ENCODE measurements around the gene PIBF1. TPM values are rescaled to one million over a fixed set of nuclear protein-coding genes. Genes with fewer than 3 reads are reported as not detected.
"Not testable (repeated sequence)": the region's sequence is repeated elsewhere in the genome, so short reads cannot be mapped to it uniquely, and the experiment has no call there.

Gene PIBF1
- total RNA-seq, 8 experiments from 2014 or later = 15.7 to 39.3 (median 23.6) TPM

DNA sequence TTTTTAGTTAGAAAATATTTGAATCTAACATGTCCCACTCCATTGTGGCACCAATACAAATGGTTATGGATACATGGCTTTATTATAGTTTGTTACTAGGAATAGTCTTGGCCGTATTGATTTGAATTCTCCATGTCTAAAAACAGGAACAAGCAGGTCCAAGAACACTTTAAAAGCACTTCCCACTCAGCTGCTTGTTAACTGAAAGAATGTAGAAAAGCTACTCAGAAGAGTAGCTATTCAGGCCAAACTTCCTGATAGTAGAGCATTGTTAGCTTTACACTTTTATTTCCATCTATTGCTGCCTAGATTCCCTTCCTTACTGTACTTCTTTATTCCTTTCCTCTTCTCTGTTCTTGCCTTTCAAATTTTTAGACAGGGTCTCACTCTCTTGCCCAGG lies 6.9 kb downstream of the PIBF1 start:
- WGBS, 10 experiments = 80 to 100% (median 100%) methylated on average over 1 of the region's 1 CpG; no CpG with 5 or more reads in 2 of the 10 experiments
- H3K4me1 ChIP-seq (replicated peaks in 1 of 2) = peaks cover 6 to 10% of the 10 kb centered on the region in 2 donors
- ATAC-seq (replicated peaks in 6 of 8) = no peak
- H3K27ac ChIP-seq = no peak overlapping the region
- H3K4me3 ChIP-seq = no peak overlapping the region
- in situ Hi-C loops (cut with MboI; ENCODE audit: low pct_unique_long_range_greater_than_20kb in 2 of 9, low sequenced_read_pairs in 9 of 9, unreplicated experiment in 9 of 9) = no loop called here

DNA sequence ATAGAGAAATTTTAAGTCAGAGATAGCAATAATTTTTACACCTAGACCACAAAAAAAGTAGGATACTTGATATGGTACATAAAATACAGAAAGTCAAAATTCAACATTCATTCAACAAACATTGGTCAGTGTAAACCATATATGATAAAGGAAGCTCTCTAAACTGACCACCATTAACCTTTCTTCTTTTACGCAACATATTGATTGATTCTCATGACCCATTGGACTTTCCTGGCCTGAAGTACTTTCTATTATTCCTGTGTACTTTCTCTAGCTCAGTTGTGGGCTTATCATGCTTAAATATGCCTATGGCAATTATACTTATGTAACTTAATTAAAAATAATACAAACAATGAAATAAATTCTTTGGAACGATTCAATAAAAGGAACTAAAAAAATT lies 10.7 kb downstream of the PIBF1 start:
- H3K4me3 ChIP-seq = no peak overlapping the region
- in situ Hi-C loops (cut with MboI; ENCODE audit: low pct_unique_long_range_greater_than_20kb in 2 of 9, low sequenced_read_pairs in 9 of 9, unreplicated experiment in 9 of 9) = no loop called here
- no peak for ATAC-seq (replicated peaks in 6 of 8)
- no peaks in the 10 kb centered on the region for H3K4me1 ChIP-seq (replicated peaks in 1 of 2)
- no peak overlapping the region for H3K27ac ChIP-seq
- WGBS, 10 experiments = 67 to 100% (median 98%) methylated on average over 1 to 2 of the region's 2 CpGs

DNA sequence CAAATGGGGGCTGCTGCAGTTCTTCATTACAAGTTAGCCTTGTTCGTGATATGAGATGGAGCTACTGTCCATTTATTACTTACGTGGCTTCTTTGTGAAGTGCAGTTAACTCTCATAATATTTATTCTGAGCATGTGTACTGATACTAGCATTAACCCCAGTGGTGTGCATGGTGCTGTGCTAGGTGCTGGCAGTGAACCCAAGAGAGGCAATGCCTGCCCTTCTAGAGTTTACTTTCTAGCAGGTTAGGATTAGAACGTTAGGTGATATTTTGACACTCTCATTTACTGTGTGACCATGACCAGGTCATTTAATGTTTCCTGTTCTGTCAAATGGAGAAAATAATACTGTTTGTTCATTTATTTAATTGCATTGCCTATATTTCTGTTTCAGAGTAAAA lies 16.9 kb downstream of the PIBF1 start:
- H3K27ac ChIP-seq = no peak overlapping the region
- WGBS, 10 experiments = 29 to 100% (median 67%) methylated on average over 1 to 3 of the region's 3 CpGs; no CpG with 5 or more reads in 1 of the 10 experiments
- in situ Hi-C loops (cut with MboI; ENCODE audit: low pct_unique_long_range_greater_than_20kb in 2 of 9, low sequenced_read_pairs in 9 of 9, unreplicated experiment in 9 of 9) = no loop called here
- no peak overlapping the region for H3K4me3 ChIP-seq
- no peaks in the 10 kb centered on the region for H3K4me1 ChIP-seq (replicated peaks in 1 of 2)
- ATAC-seq (replicated peaks in 6 of 8) = no peak

DNA sequence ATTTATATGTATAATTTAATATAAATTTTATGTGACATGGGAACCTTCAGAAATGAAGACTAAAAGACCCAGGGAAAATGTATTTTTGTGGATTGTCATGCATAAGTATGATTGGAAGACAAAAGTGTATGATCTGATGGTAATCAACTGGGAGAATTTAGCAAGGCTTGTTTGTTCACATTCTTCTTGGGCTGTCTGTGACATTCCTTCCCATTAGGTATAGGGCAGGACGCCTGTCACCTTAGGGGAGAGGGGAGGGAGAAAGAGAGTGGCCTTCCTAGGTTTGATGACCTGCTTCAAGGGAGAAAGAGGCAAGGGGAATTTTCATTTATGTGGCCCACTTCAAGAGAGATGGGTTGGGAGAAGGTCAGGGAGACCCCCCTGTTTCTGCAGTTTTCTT lies 22.4 kb downstream of the PIBF1 start:
- H3K4me3 ChIP-seq = no peak overlapping the region
- in situ Hi-C loops (cut with MboI; ENCODE audit: low pct_unique_long_range_greater_than_20kb in 2 of 9, low sequenced_read_pairs in 9 of 9, unreplicated experiment in 9 of 9) = loop anchor here in 4 of 9 experiments (25.0 kb wide), 2 partner anchors 883 to 908 kb away; no protein-coding TSS in a partner anchor
- no peaks in the 10 kb centered on the region for H3K4me1 ChIP-seq (replicated peaks in 1 of 2)
- ATAC-seq (replicated peaks in 6 of 8) = no peak
- H3K27ac ChIP-seq = no peak overlapping the region
- WGBS, 10 experiments = 100% methylated on average over 1 of the region's 1 CpG; no CpG with 5 or more reads in 8 of the 10 experiments

DNA sequence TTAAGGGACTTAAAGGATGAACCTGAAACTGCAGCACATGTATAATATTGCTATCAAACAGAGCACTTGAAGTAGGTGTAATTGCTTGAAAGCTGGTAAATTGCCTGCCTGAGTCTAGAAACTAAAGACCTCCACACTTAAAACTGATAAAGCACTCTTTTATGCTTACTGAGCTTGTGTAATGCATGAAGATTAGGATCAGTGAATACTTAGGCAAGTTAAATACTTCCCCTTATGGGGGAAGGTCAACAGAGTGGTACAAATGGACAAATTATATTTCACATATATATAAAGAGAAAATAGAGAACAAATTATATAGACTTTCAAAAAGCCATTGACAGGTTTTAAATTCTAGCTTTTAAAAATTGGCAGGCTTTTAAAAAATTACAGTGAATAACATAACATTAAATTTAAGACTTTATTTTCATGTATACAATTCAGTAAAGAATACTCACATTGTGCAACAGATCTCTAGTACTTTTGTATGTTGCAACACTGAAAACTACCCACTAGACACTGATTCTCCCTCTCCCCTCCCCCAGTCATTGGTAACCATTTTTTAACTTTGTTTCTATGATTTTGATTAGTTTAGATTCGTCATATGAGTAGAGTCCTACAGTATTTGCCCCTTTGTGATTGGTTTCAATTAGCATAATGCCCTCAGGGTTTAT lies 23.9 kb downstream of the PIBF1 start:
- H3K4me1 ChIP-seq (replicated peaks in 1 of 2) = no peaks in the 10 kb centered on the region
- in situ Hi-C loops (cut with MboI; ENCODE audit: low pct_unique_long_range_greater_than_20kb in 2 of 9, low sequenced_read_pairs in 9 of 9, unreplicated experiment in 9 of 9) = loop anchor here in 4 of 9 experiments (25.0 kb wide), 2 partner anchors 881 to 906 kb away; no protein-coding TSS in a partner anchor
- no peak overlapping the region for H3K27ac ChIP-seq
- no peak overlapping the region for H3K4me3 ChIP-seq
- ATAC-seq (replicated peaks in 6 of 8) = no peak
- 80 to 100% (median 100%) methylated on average over 1 of the region's 1 CpG; no CpG with 5 or more reads in 1 of the 10 experiments for WGBS, 10 experiments

DNA sequence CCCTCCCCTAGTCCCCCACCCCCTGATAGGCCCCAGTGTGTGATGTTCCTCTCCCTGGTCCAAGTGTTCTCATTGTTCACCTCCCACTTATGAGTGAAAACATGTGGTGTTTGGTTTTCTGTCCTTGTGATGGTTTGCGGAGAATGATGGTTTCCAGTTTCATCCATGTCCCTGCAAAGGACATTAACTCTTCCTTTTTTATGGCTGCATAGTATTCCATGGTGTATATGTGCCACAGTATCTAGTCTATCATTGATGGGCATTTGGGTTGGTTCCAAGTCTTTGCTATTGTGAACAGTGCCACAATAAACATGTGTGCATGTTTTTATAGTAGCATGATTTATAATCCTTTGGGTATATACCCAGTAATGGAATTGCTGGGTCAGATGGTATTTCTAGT lies 24.6 kb downstream of the PIBF1 start:
- not testable (repeated sequence) for H3K4me3 ChIP-seq; H3K4me1 ChIP-seq (replicated peaks in 1 of 2); H3K27ac ChIP-seq; ATAC-seq (replicated peaks in 6 of 8)
- WGBS, 10 experiments = 83 to 100% (median 100%) methylated on average over 1 of the region's 1 CpG; no CpG with 5 or more reads in 7 of the 10 experiments
- in situ Hi-C loops (cut with MboI; ENCODE audit: low pct_unique_long_range_greater_than_20kb in 2 of 9, low sequenced_read_pairs in 9 of 9, unreplicated experiment in 9 of 9) = loop anchor here in 4 of 9 experiments (25.0 kb wide), 2 partner anchors 881 to 906 kb away; no protein-coding TSS in a partner anchor

DNA sequence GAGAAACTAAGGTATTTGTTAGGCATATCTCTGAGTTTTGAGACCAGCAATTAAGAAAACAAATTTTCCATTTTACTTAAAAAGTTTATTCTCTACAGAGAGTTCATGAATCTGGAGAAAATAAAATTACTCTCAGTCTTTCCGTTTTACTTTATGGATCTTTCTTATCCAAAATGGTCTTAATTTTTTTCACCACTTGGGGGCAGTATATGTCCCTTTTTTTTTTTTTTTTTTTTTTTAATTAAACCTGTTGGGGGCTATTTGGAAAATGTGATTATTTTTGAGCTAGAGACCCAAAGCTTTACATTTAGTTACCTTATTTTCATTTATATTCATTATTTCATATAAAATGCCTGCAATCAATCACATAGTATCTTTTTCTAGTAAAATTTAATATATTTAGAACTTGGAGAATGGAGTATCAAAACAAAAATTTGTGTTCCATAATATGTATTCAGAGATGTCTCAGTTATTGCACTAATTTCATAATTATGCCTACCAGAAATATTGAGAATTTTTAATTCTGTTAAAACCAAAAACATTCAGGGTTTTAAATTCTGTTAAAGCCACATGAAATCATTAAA lies 27.1 kb downstream of the PIBF1 start:
- Histone ChIP-seq H3K27ac (no peak overlapping the region), H3K4me3 (no peak overlapping the region), H3K4me1 (replicated peaks in 1 of 2) (no peaks in the 10 kb centered on the region)
- in situ Hi-C loops (cut with MboI; ENCODE audit: low pct_unique_long_range_greater_than_20kb in 2 of 9, low sequenced_read_pairs in 9 of 9, unreplicated experiment in 9 of 9) = loop anchor here in 4 of 9 experiments (25.0 kb wide), 2 partner anchors 878 to 903 kb away; no protein-coding TSS in a partner anchor
- 0 to 71% (median 25%) methylated on average over 1 of the region's 1 CpG; no CpG with 5 or more reads in 1 of the 10 experiments for WGBS, 10 experiments
- no peak for ATAC-seq (replicated peaks in 6 of 8)

DNA sequence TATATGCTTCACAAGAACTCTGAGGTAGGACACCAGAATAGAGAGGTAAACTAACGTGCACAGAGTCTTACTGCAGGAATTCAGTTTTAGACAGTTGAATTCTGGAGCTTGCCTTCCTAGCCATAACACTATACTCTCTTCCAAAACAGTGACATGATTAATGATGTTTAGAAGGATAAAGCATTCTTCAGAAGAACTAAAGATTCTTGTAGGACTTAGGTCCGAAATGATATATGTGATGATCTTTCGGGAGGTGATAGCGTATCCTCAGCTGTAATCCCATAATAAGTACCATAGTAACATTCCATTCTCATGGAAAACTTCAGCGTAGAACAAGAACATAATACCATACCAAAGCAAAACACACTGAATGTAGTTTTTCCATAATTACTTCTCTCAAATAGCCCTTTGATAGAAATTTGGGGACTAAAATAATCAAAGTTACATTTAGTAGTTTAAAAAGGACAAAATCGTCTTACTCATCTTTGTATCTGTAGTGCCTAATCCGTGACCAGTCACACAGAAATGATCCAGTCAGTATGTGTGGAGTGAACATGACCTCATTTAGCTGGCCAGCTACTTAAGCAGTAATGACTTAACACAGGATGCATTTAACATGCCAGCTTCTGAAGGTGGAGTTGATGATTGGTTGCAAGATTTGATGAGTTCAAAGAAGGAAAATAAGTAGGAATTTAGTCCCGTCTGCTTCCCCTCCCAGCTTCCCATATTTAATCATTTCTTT lies 38.4 kb downstream of the PIBF1 start:
- 75 to 100% (median 92%) methylated on average over 3 to 8 of the region's 8 CpGs; no CpG with 5 or more reads in 1 of the 10 experiments for WGBS, 10 experiments
- H3K4me3 ChIP-seq = no peak overlapping the region
- peak in 3 of 8 experiments; percentile 56 to 80 (median 70) for ATAC-seq (replicated peaks in 6 of 8)
- H3K27ac ChIP-seq = no peak overlapping the region
- no peaks in the 10 kb centered on the region for H3K4me1 ChIP-seq (replicated peaks in 1 of 2)
- in situ Hi-C loops (cut with MboI; ENCODE audit: low pct_unique_long_range_greater_than_20kb in 2 of 9, low sequenced_read_pairs in 9 of 9, unreplicated experiment in 9 of 9) = loop anchor here in 4 of 9 experiments (25.0 kb wide), 2 partner anchors 867 to 892 kb away; no protein-coding TSS in a partner anchor

DNA sequence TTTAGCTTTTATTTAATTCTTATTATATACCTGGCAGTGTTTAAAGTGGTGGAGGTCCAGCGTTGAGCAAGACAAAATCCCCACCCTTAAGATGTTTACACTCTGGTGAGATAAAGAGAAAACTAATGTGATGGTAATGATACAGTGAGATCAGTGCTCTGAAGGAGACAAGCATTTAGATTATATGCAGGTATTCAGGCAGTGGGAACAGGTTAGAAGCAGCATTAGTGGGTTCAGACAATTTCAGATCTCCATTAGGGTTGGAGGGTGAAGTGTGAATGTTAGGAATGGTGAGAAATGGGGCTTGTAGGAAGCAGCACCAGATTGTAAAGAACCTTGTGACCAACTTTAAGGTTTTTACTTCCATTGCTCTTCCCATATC lies 39.0 kb downstream of the PIBF1 start:
- Histone ChIP-seq H3K4me3 (no peak overlapping the region), H3K4me1 (replicated peaks in 1 of 2) (no peaks in the 10 kb centered on the region), H3K27ac (no peak overlapping the region)
- WGBS, 10 experiments = 17 to 100% (median 75%) methylated on average over 1 of the region's 1 CpG; no CpG with 5 or more reads in 4 of the 10 experiments
- peak in 1 of 8 experiments; percentile 24 for ATAC-seq (replicated peaks in 6 of 8)
- in situ Hi-C loops (cut with MboI; ENCODE audit: low pct_unique_long_range_greater_than_20kb in 2 of 9, low sequenced_read_pairs in 9 of 9, unreplicated experiment in 9 of 9) = loop anchor here in 4 of 9 experiments (25.0 kb wide), 2 partner anchors 866 to 891 kb away; no protein-coding TSS in a partner anchor

DNA sequence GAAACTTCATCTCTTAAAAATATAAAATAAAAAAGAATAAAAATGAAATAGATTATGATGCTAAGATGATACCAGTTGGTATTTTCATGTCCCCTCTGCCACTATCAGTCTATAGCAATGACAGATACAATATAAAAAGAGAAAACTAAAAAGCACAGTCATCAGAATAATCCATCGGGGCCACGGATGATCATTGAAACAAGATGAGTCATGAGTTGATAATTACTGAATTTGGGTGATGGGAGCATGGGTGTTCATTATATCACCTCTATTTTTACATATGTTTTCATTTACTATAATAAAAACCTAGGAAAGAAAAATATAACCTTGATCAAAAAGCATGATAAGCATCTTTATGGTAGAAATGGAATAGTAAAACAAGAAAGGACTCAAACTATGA lies 41.1 kb downstream of the PIBF1 start:
- in situ Hi-C loops (cut with MboI; ENCODE audit: low pct_unique_long_range_greater_than_20kb in 2 of 9, low sequenced_read_pairs in 9 of 9, unreplicated experiment in 9 of 9) = loop anchor here in 4 of 9 experiments (25.0 kb wide), 2 partner anchors 864 to 889 kb away; no protein-coding TSS in a partner anchor
- no peak for ATAC-seq (replicated peaks in 6 of 8)
- 58 to 100% (median 89%) methylated on average over 2 of the region's 2 CpGs for WGBS, 10 experiments
- no peaks in the 10 kb centered on the region for H3K4me1 ChIP-seq (replicated peaks in 1 of 2)
- H3K27ac ChIP-seq = no peak overlapping the region
- H3K4me3 ChIP-seq = no peak overlapping the region

DNA sequence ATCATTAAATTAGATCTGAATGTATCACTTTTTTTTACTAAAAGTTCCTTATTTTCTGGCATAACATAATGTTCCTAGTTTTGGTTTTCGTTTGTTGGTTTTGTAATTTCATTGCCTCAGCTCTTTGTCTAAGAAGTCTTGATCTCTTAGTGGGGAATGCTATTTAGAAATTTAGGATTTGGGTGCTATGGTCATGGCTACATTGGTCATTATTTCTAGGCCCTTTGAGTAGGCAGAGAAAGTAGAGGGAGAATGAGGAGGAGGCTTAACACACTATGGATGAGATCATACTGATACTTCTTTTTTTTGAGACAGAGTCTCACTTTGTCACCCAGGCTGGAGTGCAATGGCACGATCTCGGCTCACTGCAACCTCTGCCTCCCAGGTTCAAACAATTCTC lies 41.8 kb downstream of the PIBF1 start:
- in situ Hi-C loops (cut with MboI; ENCODE audit: low pct_unique_long_range_greater_than_20kb in 2 of 9, low sequenced_read_pairs in 9 of 9, unreplicated experiment in 9 of 9) = loop anchor here in 4 of 9 experiments (25.0 kb wide), 2 partner anchors 864 to 889 kb away; no protein-coding TSS in a partner anchor
- 14 to 100% (median 94%) methylated on average over 1 of the region's 3 CpGs; no CpG with 5 or more reads in 3 of the 10 experiments for WGBS, 10 experiments
- no peak for ATAC-seq (replicated peaks in 6 of 8)

DNA sequence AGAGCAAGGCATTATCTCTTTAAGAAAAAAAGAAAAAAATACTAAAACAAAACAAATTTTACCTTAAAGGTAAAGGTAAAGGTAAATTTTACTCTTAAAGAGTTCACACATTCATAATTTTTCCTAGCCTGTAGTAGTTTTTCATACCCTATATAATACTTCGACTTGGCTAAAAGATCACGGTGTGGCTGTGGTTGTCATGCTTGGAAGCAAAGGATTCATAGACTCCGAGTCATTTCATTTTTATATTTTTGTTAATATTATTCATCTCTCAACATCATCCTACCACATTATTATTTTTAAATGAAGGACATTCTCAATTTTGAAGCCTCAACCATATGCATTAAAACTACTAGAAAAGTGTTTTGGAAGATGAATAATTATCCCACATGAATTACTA lies 52.7 kb downstream of the PIBF1 start:
- WGBS, 10 experiments = 84 to 100% (median 100%) methylated on average over 1 to 3 of the region's 3 CpGs; no CpG with 5 or more reads in 1 of the 10 experiments
- Histone ChIP-seq H3K27ac (no peak overlapping the region), H3K4me3 (no peak overlapping the region), H3K4me1 (replicated peaks in 1 of 2) (no peaks in the 10 kb centered on the region)
- in situ Hi-C loops (cut with MboI; ENCODE audit: low pct_unique_long_range_greater_than_20kb in 2 of 9, low sequenced_read_pairs in 9 of 9, unreplicated experiment in 9 of 9) = loop anchor here in 1 of 9 experiments (25.0 kb wide), 1 partner anchor 878 kb away; no protein-coding TSS in a partner anchor
- no peak for ATAC-seq (replicated peaks in 6 of 8)

More for the DNA sequence above, 41.8 kb downstream of the PIBF1 start:
- Histone ChIP-seq H3K4me3 (no peak overlapping the region), H3K27ac (no peak overlapping the region), H3K4me1 (replicated peaks in 1 of 2) (no peaks in the 10 kb centered on the region)
